GM18868 (cell line): ENCODE results near the gene HTR3D.
"Not testable (repeated sequence)": the region's sequence is repeated elsewhere in the genome, so short reads cannot be mapped to it uniquely, and the experiment has no call there.

Source experiments
- ATAC-seq: cut with Tn5 transposase; IDR thresholded peaks from one replicate; pipeline ENCODE4 v1.9.1; 2021; ENCODE audit warnings: mild to moderate bottlenecking, moderate library complexity; ENCODE audit not compliant: unreplicated experiment

The HTR3D gene

DNA sequence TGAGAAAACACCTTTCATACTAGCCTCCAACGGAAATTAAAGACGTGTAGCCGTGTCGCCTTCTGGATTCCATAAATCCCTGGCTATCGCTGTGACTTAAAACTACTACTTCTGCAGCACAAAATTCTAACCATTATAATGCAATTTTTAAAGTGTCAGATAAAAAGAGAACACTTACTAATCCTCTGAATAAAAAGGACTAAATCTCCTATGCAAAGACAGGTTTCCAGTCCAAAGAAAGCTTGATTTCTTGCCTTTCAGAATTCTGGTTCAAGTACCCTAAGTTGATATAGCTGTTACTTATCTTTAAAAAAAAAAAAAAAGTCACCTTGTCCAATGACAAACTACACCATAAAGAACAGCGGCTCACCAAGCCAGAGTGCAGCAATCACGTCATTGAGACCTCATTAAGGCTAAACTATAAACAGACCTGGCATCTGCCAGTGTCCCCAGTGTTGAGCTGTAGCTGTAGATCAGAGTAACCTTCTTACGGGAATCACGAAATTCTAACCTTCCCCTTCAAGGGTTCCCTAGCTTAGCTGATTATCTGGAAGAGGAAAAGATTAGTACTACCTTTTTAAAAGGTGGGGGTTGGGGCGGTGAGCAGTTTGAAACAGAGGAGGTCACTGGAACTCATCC lies 16.0 kb upstream of the HTR3D start:
- no peak for ATAC-seq

DNA sequence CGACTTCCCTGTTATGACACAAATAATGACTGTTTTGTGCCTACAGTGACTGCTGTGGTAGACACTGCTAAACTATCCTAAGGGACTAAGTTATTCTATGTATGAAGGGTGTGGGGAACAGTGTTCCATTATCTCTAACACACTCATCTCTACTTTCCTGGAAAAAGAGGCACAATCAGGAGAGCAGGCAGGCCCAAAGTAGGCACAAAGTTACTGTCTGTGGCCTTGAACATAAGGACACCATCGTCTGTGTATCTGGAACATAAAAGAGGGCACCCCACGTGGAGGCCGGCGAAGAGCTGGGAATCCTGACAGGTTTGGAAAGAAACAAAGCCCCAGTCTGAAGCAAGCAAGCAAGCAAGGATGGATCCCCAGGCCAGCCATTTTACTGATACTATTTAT lies 15.4 kb upstream of the HTR3D start:
- no peak for ATAC-seq

DNA sequence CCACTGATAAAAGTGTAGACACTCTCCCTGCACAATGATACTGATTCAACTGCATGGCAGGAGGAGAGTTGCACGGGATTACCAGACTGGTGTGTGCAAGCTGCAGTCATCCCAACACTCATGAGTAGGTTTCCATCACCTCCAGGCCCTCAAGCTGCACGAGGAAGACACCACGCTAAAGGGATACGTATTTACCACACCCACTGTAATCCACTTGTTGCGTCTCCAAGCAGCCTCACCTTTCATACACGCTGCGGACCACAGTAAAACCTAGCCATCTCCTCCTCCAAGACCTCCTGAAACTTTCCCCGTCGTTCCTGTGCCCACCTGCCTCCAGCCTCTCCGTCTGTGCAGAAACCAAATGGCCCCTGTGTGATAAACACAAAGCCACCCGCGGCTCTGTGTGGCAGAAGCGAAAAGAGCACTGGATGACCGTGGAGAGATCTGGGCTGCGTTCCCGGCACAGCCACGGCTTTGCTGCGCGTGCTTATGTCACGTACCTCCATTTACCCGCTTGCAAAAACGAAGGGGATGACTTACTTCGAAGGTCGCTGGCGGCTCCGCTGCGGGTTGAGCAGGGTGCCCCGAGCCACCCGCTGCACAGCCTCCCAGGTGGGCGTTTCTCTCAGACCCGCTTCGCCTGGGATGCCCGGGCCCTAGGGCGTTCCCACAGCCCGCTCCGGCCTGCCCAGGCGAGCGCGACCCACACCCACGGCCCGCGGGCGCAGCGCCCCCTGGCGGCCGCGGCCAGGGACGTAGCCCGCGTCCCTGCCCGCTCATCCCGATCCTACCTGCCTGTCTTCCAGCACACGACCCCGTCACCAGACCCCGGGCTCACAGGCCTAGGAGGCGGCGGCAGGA lies 14.5 kb upstream of the HTR3D start:
- peak; percentile 72 for ATAC-seq

DNA sequence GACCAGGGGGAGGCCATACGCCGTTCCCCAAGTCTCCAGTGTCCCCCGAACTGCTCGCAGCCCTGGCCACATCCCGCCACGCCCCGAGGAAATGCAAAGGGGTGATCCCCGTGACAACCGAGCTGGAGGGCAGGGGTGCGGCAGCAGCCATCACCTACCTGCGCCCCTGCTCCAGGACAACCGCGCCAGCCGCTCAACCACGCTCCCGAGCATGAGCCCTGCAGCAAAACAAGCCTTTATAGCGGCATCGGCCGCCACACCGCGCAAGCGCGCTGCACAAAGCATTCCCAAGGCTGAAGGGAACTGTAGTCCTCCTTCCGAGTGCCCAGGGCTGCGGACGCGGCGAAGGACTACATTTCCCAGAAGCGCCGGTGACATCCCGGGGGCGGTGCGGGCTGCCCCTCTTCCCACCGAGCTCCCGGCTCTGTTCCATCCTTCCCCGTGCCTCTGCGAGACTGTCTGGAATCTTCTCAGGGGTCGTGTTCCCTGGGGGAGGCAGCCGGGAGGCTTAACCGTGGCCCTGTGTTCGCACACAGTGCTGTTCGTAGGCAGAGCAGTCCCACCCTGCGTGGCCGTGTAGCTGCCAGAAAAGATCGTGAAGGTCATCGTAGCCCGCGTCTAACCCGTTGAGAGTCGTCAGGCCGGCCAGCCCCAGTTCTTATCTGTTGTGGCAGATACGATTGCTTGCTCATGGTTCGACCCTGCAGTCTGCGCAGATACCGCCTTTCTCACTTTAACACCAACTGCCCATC lies 13.7 kb upstream of the HTR3D start, which contains the start of gene ABCC5:
Gene ABCC5 (minus strand): TSS at position 213 of the 752 bp plus-strand sequence. CDS start 3,492 bp downstream, outside the sequence.
- ATAC-seq, result peak; percentile 97

DNA sequence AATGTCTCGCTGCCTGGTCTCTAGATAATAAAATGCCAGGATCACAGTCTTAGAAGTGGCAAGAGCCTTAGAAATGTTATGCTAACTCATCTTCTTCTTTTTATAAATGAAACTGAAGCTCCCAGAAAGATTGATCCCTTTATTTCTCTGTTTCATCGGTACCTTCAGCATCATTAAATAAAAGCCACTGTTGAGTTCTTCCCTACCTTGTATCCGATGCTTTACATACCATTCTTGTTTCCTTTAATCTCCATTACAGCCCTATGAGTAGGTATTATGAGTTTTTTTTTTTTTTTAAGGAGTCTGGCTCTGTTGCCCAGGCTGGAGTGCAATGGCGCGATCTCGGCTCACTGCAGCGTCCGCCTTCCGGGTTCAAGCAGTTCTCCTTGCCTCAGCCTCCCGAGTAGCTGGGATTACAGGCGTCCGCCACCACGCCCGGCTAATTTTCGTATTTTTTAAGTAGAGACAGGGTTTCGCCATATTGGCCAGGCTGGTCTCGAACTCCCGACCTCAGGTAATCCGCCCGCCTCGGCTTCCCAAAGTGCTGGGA lies 13.0 kb upstream of the HTR3D start:
- ATAC-seq, result no peak

DNA sequence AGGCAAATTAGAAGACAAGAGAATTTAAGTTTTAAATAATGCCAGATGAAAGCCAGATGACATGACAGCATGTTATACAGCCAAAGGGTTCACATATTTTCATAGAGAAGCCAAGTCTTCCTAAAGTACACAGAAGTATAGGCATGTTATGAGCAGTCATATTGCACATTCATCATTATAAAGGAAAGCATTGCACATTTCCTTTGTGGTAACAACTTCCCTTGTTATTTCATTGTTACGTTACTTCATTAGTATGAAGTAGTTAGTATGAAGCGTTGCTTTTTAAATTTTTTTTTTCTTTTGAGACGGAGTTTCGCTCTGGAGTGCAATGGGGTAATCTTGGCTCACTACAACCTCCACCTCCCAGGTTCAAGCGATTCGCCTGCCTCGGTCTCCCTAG lies 9.2 kb upstream of the HTR3D start:
- ATAC-seq, result no peak

DNA sequence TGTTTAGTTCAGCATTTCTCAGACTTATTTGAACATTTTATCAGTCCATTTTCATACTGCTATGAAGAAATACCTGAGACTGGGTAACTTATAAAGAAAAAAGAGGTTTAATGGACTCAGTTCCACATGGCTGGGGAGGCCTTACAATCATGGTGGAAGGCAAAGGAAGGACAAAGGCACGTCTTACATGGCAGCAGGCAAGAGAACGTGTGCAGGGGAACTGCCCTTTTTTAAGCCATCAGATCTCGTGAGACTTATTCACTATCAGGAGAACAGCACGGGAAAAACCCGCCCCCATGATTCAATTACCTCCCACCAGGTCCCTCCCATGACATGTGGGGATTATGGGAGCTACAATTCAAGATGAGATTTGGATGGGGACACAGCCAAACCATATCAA lies 6.3 kb upstream of the HTR3D start:
- not testable (repeated sequence) for ATAC-seq

DNA sequence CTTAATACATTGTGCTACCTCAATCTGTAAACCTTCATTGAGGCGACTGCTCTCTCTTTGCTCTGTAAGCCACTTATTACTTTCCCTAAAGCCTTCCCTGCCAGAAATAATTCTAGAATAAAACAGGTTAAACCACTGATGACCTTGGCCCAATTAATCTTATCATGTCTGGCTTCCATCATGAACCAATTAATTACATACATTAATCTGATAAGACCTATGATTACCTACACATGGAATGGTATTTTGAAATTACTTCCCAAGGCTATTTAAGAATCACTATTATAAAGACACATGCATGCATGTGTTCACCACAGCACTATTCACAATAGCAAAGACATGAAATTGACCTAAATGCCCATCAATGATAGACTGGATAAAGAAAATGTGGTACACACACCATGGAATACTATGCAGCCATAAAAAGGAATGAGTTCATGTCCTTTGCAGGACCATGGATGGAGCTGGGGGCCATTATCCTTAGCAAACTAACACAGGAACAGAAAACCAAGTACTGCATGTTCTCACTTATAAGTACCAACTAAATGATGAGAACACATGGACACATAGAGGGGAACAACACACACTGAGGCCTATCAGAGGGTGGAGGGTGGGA lies 3.2 kb upstream of the HTR3D start:
- ATAC-seq, result not testable (repeated sequence)

DNA sequence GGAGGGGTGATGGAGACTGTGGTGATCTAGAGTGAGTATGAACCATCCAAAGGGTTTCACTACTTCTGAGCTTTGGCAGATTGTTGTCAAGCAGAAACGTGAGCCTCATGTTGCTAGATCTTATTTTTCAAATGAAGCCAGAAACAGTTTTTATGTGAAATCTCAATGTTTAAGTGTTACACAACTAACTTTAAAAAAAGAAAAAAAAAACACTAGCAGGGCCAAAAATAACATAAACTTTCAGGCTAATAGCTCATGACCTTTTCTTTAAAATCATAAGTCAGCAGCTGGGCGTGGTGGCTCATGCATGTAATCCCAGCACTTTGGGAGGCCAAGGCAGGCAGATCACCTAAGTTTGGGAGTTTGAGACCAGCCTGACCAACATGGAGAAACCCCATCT lies 2.1 kb upstream of the HTR3D start:
- no peak for ATAC-seq

DNA sequence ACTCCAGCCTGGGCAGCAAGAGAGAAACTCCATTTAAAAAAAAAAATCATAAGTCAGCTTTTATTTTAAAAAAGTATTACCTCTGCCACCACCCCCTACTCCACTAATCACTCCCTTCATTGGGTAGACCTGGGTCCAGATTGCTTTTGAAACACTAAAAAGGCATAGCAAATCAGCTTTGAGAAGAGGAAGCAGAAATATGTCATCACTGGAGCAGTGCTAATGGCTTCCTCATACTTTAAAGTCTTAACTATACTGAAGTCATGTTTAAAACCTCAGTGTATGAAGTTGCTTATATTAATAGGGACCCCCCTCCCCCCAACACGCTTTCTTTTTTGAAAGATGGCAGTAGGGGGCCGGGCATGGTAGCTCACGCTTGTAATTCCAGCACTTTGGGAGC lies 1.0 kb upstream of the HTR3D start:
- no peak for ATAC-seq

DNA sequence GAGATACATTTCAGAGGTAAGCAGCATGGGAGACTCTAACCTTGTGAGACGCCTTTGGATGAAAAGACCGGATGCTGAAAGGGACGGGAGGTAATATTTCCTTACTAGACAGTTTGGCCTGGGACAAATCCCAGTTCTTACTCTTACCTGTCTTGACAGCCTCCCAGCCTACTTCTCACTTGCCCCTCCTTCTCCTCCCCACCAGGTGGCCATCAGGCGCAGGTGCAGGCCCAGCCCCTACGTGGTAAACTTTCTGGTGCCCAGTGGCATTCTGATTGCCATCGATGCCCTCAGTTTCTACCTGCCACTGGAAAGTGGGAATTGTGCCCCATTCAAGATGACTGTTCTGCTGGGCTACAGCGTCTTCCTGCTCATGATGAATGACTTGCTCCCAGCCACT lies 6.3 kb downstream of the HTR3D start:
- no peak for ATAC-seq

DNA sequence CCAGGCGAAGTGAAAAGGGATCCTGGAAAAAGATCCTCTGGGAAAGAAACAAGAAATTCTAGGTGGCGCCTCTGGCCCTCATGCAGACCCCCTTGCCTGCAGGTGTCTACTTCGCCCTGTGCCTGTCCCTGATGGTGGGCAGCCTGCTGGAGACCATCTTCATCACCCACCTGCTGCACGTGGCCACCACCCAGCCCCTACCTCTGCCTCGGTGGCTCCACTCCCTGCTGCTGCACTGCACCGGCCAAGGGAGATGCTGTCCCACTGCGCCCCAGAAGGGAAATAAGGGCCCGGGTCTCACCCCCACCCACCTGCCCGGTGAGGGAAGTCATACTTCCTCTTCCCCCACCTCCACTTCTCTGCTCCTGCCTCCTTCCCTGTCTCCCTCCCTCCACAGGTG lies 6.8 kb downstream of the HTR3D start:
- not testable (repeated sequence) for ATAC-seq

DNA sequence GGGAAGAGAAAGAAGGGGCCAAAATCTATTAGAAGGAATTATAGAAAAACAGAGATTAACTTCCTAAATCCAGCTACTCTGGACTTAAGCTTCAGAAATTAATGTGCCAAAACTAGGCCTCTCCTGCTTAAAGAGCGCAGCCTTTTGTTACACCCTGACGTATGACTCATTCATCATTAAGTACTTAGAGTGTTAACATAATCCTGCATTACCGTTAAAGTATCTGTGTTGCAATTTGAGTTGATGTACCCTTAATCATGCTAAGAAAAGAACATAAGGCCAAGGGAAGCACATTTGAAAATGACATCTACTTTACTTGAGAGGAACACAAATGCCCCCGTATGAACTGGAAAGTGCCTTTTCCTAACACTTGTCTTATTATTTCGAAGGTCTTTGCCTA lies 7.9 kb downstream of the HTR3D start:
- ATAC-seq, result no peak

DNA sequence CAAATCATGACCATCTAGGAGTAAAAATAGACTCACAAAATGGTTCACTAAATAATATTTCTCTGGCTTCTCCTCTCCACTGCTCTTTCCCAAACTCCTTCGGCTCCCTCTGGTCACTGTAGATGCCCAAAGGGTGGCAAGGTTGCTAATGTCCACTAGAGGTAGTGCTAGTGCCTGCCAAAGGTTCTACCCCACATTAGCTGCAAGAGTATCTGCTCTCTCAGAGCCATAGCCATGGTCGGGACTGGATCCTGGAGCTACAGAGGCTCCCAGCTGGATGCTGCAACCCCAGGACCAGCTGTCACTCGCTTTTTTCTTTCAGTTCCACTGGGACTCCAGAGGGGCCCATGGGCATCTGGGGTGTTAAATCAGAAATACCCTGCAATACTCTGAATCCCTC lies 8.5 kb downstream of the HTR3D start:
- no peak for ATAC-seq

DNA sequence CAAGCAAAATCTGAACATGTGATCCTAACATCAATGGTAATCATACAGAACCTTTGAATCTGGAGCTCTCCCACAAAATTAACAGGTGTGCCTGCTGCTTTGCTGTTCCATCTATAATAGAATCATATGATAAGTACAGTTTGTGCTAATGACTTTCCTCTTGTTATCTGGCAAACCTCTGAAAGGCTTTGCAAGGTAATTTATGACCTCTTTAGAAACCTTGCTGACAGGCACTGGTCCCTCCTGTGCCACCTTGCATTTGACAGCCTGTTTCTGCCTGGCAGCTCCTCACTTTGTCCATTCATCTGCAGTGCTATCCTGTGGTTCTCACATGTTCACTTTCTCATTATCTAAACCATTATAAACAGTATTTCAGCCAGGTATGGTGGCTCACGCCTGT lies 11.1 kb downstream of the HTR3D start:
- no peak for ATAC-seq

DNA sequence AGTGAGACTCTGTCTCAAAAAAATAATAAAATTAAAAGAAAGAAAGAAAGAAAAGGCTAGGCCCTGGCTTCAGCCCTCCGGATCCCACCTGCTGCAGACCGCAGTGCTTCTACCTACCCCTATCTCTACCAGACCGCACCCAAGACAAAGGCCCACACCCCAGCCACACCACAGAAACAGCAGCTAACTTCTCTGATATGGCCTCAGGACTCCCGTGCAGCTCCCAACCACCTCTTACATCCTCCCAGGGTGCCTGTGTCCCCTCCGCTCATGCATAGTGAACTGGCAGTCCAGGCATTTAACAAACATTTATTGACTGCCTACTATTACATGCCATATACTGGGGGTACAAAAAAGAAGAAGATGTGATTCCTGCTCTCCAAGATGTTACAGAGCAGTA lies 14.5 kb downstream of the HTR3D start:
- ATAC-seq, result no peak

DNA sequence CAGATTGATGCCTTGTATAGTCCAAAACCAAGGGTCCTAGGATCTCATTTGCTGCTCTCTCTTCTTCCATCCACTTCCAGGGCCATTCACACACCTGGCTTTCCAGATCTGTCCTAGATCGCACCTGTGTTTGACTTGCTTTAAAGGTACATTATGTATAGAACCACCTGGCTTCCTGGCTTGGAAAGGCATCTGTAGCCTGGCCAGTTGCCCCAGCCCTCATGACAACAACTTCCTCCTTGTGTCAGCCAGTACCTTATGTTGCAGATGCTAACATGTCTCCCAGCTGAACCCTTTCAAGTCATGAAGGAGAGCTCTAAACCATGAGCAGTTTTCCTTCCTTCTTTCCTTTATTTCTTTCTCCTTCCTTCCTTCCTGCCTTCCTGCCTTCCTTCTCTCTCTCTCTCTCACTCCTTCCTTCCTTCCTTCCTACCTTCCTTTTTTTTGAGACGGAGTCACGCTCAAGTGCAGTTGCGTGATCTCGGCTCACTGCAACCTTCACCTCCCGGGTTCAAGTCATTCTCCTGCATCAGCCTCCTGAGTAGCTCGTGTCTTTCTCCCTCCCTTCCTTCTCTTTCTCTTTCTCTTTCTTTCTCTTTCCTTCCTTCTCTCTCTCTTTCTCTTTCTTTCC lies 18.8 kb downstream of the HTR3D start:
- ATAC-seq, result no peak

DNA sequence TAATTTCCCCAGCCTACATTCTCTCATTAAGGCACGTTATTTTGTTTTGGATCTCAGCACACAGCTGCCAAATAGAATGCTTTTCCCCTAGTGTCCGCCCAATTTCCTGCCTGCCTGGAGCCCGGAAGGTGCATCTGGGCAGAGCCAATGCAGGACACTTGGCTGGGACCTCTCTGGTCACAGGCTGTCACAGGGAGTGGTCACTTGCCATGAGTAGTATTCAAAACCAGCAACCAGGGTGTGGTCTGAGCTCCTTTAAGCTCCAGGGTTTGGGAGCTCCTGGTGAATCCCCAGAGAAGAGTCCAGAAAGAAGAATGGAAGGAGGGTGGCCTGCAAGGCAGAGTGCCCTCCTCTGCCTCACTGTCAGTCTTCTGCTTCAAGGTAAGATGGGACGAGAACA lies 21.2 kb downstream of the HTR3D start, which contains the start of gene HTR3C:
Gene HTR3C (plus strand): TSS at position 281 of the 400 bp plus-strand sequence. CDS start 34 bp downstream, at position 315.
- ATAC-seq, result no peak

DNA sequence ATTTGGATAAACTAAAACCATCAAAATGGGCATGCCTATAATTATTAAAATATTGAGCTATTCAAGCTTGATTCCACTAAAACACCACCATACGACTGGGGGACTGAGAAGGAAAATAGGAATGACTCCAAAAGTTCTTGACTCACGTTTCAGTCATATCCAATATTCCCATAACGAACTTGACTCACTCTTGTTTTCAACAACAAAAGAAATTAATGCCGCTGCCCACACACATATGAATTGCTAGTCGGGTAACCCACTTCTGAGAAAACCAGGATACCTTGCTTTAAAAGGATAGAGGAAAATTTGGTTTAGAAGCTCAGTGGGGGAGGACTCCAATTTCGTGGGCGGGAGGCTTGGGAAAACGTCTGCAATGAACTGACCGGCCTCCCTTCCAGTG lies 26.5 kb downstream of the HTR3D start:
- no peak for ATAC-seq

DNA sequence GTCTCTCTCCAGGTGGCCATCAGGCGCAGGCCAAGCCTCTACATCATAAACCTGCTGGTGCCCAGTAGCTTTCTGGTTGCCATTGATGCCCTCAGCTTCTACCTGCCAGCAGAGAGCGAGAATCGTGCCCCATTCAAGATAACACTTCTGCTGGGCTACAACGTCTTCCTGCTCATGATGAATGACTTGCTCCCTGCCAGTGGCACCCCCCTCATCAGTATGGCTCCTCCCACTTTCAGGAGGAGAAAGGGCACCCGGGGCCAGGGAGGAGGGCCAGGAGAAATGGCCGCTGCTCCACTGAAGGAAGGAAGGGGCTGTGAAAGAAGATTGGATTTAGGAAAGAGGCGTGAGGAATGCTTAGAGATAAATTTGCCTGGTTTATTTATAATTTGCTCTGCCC lies 27.9 kb downstream of the HTR3D start:
- no peak for ATAC-seq
